Ectodermal cell (in vitro differentiated cells): Measurements from ENCODE around the gene LARGE1.

ENCODE experiments used
- H3K27ac ChIP-seq: 2 replicates; pipeline ENCODE4 v1.7.0; 2013; ENCODE audit warnings: mild to moderate bottlenecking, low read depth, low read length; ENCODE audit not compliant: insufficient read depth, poor library complexity, severe bottlenecking
- H3K27me3 ChIP-seq: 2 replicates; pipeline ENCODE4 v1.7.0; 2013; ENCODE audit warnings: mild to moderate bottlenecking, low read length; ENCODE audit not compliant: insufficient read depth, control insufficient read depth, poor library complexity, severe bottlenecking
- H3K36me3 ChIP-seq: one replicate; pipeline ENCODE4 v1.7.0; 2013; ENCODE audit warnings: low read length; ENCODE audit not compliant: control insufficient read depth, insufficient read depth
- H3K4me1 ChIP-seq: one replicate; pipeline ENCODE4 v1.7.0; 2013; ENCODE audit warnings: low read length; ENCODE audit not compliant: control insufficient read depth, insufficient read depth
- H3K4me3 ChIP-seq: 2 replicates; pipeline ENCODE4 v1.7.0; 2013; ENCODE audit warnings: low read depth, low read length, control low read depth; ENCODE audit not compliant: insufficient read depth
- H3K9me3 ChIP-seq: 2 replicates; pipeline ENCODE4 v1.7.0; 2013; ENCODE audit warnings: mild to moderate bottlenecking, low read length, moderate library complexity; ENCODE audit not compliant: control insufficient read depth
- WGBS, 2 experiments: methylation state at CpG; one replicate each; pipeline ENCODE4 v1.1.7; 2013; ENCODE audit warnings: missing lambda C conversion rate in 2 of 2; 5-methylcytosine and 5-hydroxymethylcytosine counted together

LARGE1 gene

GRCh38 chr22:33409079-33409478 lies 511.2 kb downstream of the LARGE1 start:
- no peaks in the 10 kb centered on the region for H3K9me3 ChIP-seq
- peaks cover 4% of the 10 kb centered on the region for H3K4me1 ChIP-seq
- H3K27me3 ChIP-seq: no peaks in the 10 kb centered on the region
- no peaks in the 10 kb centered on the region for H3K36me3 ChIP-seq
- 34 to 45% methylated on average over 2 of the region's 2 CpGs for WGBS, 2 experiments
- H3K27ac ChIP-seq: no peak overlapping the region
- no peak overlapping the region for H3K4me3 ChIP-seq

- no peak overlapping the region for H3K27ac ChIP-seq
- H3K36me3 ChIP-seq: no peaks in the 10 kb centered on the region
- no peaks in the 10 kb centered on the region for H3K27me3 ChIP-seq
- WGBS, 2 experiments: 87 to 90% methylated on average over 3 of the region's 3 CpGs
- peaks cover 4% of the 10 kb centered on the region for H3K4me1 ChIP-seq
- H3K9me3 ChIP-seq: no peaks in the 10 kb centered on the region
- H3K4me3 ChIP-seq: no peak overlapping the region
These were observed 515.1 kb downstream of the LARGE1 start for GRCh38 chr22:33405194-33405593.

GRCh38 chr22:33404723-33405122 lies 515.6 kb downstream of the LARGE1 start:
- no peaks in the 10 kb centered on the region for H3K27me3 ChIP-seq
- H3K4me3 ChIP-seq: no peak overlapping the region
- no peaks in the 10 kb centered on the region for H3K9me3 ChIP-seq
- no peaks in the 10 kb centered on the region for H3K36me3 ChIP-seq
- peaks cover 4% of the 10 kb centered on the region for H3K4me1 ChIP-seq
- WGBS, 2 experiments: 92% methylated on average over 3 of the region's 3 CpGs
- H3K27ac ChIP-seq: no peak overlapping the region

- H3K9me3 ChIP-seq: no peaks in the 10 kb centered on the region
- WGBS, 2 experiments: 100% methylated on average over 1 to 3 of the region's 3 CpGs
- H3K4me3 ChIP-seq: no peak overlapping the region
- no peaks in the 10 kb centered on the region for H3K36me3 ChIP-seq
- no peak overlapping the region for H3K27ac ChIP-seq
- no peaks in the 10 kb centered on the region for H3K4me1 ChIP-seq
- H3K27me3 ChIP-seq: no peaks in the 10 kb centered on the region
These were observed 518.0 kb downstream of the LARGE1 start for GRCh38 chr22:33402325-33402724.

GRCh38 chr22:33401291-33401690 lies 519.0 kb downstream of the LARGE1 start:
- Histone ChIP-seq H3K27me3 (no peaks in the 10 kb centered on the region), H3K4me3 (no peak overlapping the region), H3K27ac (no peak overlapping the region), H3K9me3 (no peaks in the 10 kb centered on the region), H3K4me1 (peaks cover under 1% of the 10 kb centered on the region), H3K36me3 (no peaks in the 10 kb centered on the region)
- 83 to 86% methylated on average over 5 of the region's 5 CpGs for WGBS, 2 experiments

GRCh38 chr22:33400891-33401290 lies 519.4 kb downstream of the LARGE1 start:
- WGBS, 2 experiments: 92 to 94% methylated on average over 5 of the region's 5 CpGs
- Histone ChIP-seq H3K9me3 (no peaks in the 10 kb centered on the region), H3K4me1 (peaks cover 5% of the 10 kb centered on the region), H3K36me3 (no peaks in the 10 kb centered on the region), H3K27ac (no peak overlapping the region), H3K4me3 (no peak overlapping the region), H3K27me3 (no peaks in the 10 kb centered on the region)

- H3K27me3 ChIP-seq: no peaks in the 10 kb centered on the region
- H3K9me3 ChIP-seq: no peaks in the 10 kb centered on the region
- peaks cover 9% of the 10 kb centered on the region for H3K4me1 ChIP-seq
- H3K27ac ChIP-seq: no peak overlapping the region
- 93 to 95% methylated on average over 9 of the region's 9 CpGs for WGBS, 2 experiments
- H3K4me3 ChIP-seq: no peak overlapping the region
- H3K36me3 ChIP-seq: no peaks in the 10 kb centered on the region
These were observed 520.0 kb downstream of the LARGE1 start for GRCh38 chr22:33400061-33400840.

GRCh38 chr22:33397381-33397907 lies 522.8 kb downstream of the LARGE1 start:
- H3K9me3 ChIP-seq: no peaks in the 10 kb centered on the region
- WGBS, 2 experiments: 93 to 98% methylated on average over 4 of the region's 4 CpGs
- H3K27me3 ChIP-seq: no peaks in the 10 kb centered on the region
- H3K4me1 ChIP-seq: peaks cover 9% of the 10 kb centered on the region
- H3K27ac ChIP-seq: no peak overlapping the region
- no peak overlapping the region for H3K4me3 ChIP-seq
- no peaks in the 10 kb centered on the region for H3K36me3 ChIP-seq

- no peaks in the 10 kb centered on the region for H3K9me3 ChIP-seq
- 93 to 95% methylated on average over 6 of the region's 6 CpGs for WGBS, 2 experiments
- H3K27me3 ChIP-seq: no peaks in the 10 kb centered on the region
- H3K36me3 ChIP-seq: no peaks in the 10 kb centered on the region
- no peak overlapping the region for H3K4me3 ChIP-seq
- H3K4me1 ChIP-seq: peaks cover 9% of the 10 kb centered on the region
- H3K27ac ChIP-seq: no peak overlapping the region
These were observed 526.8 kb downstream of the LARGE1 start for GRCh38 chr22:33393432-33393831.

GRCh38 chr22:33391298-33391697 lies 529.0 kb downstream of the LARGE1 start:
- H3K27me3 ChIP-seq: no peaks in the 10 kb centered on the region
- H3K27ac ChIP-seq: no peak overlapping the region
- no peaks in the 10 kb centered on the region for H3K9me3 ChIP-seq
- H3K36me3 ChIP-seq: no peaks in the 10 kb centered on the region
- peaks cover 9% of the 10 kb centered on the region for H3K4me1 ChIP-seq
- no peak overlapping the region for H3K4me3 ChIP-seq
